Heart right ventricle (tissue), 16 donors: ENCODE data around the gene IL22. TPM values are rescaled to one million over a fixed set of nuclear protein-coding genes. Genes with fewer than 3 reads are reported as not detected.

Experiments used
- ATAC-seq, 8 donors: fragments of 200-7000 bp; cut with Tn5 transposase; one replicate each; pipeline ENCODE4 v1.9.1; 2020; ENCODE audit warnings: mild to moderate bottlenecking in 8 of 8, moderate library complexity in 8 of 8, moderate number of reproducible peaks in 1 of 8
- DNase-seq, 2 donors: peaks; one replicate each; pipeline ENCODE4 v3.0.0-alpha.2; 2020
- H3K27ac ChIP-seq, 10 donors: fragments of 200-600 bp; sonication (generic) in 2 of 10; one replicate each; pipeline versions ENCODE4 v1.5.0 to v1.8.0; 2020 to 2022; ENCODE audit warnings: mild to moderate bottlenecking in 3 of 10
- H3K27me3 ChIP-seq, 7 donors: fragments of 200-600 bp; one replicate each; pipeline ENCODE4 v1.8.0; 2021 to 2022; ENCODE audit warnings: mild to moderate bottlenecking in 2 of 7
- H3K36me3 ChIP-seq, 9 donors: fragments of 200-600 bp; sonication (generic) in 1 of 9; one replicate each; pipeline versions ENCODE4 v1.5.0 to v1.8.0; 2020 to 2022; ENCODE audit warnings: mild to moderate bottlenecking in 2 of 9
- H3K4me1 ChIP-seq, 9 donors: fragments of 200-600 bp; sonication (generic) in 1 of 9; one replicate each; pipeline versions ENCODE4 v1.5.0 to v1.8.0; 2020 to 2022; ENCODE audit warnings: mild to moderate bottlenecking in 4 of 9
- H3K4me3 ChIP-seq, 10 donors: fragments of 200-600 bp; sonication (generic) in 2 of 10; one replicate each; pipeline versions ENCODE4 v1.5.0 to v1.8.0; 2020 to 2022; ENCODE audit warnings: mild to moderate bottlenecking in 7 of 10, moderate library complexity in 2 of 10
- H3K9me3 ChIP-seq, 11 donors: fragments of 200-600 bp in 10 of 11; sonication (generic) in 2 of 11; one replicate each; pipeline versions ENCODE4 v1.5.0 to v1.8.0; 2013 to 2022; ENCODE audit warnings: mild to moderate bottlenecking in 2 of 11, control low read depth in 1 of 11, moderate library complexity in 1 of 11
- CTCF ChIP-seq, 9 donors: fragments of 200-600 bp; sonication (generic) in 2 of 9; IDR thresholded peaks; one replicate each; pipeline versions ENCODE4 v1.5.0 to v1.8.0; 2021 to 2022; ENCODE audit warnings: antibody characterized with exemption in 9 of 9, mild to moderate bottlenecking in 5 of 9, moderate library complexity in 1 of 9
- WGBS, 2 donors: extraction: QIAGEN DNeasy Blood & Tissue Kit; methylation state at CpG; one replicate each; pipeline ENCODE4 v1.1.7; 2013; ENCODE audit warnings: inconsistent platforms in 1 of 2; 5-methylcytosine and 5-hydroxymethylcytosine counted together
- intact Hi-C, 10 donors: fragments of 100-400 bp; cut with DNase I; formaldehyde crosslinking; loops; one replicate each; pipeline versions ENCODE4 v1.11.1 to v1.14.2; 2022
- polyA plus RNA-seq, 2 donors: library from polyadenylated mRNA; stranded (reverse); fragments of 200-250 nt; gene quantifications; one replicate each; pipeline ENCODE4 v1.2.3, GENCODE V29; 2013
- total RNA-seq, 10 donors: library from RNA; stranded (reverse); fragmentation: NEBNext Ultra II Directional in 3 of 10; extraction: Animal tissue kit (Norgen Biotek cat#: 25700) in 3 of 10; gene quantifications; one replicate each; pipeline versions ENCODE4 v1.2.1 to v1.2.4, GENCODE V29; 2021 to 2023
- donor health status: Arrhythmogenic right ventricular cardiomyopathy.
- donor health status: ischemic (EF 13 %, LVEDD 7.1; RV severe dilation, severe dysfunction).
- donor health status: healthy with polysubstance abuse.
- donor health status: DM: no; HTN: yes; CAD: no.
- donor health status: DM: no; HTN: no; CAD: no.
- donor health status: ischemic (EF 25% LVEDD 6.9; RV normal size, moderate dysfunction).
- donor health status: ischemic (EF 25% LVEDD 5.7; RV mildly dilated, moderate dysfunction).
- donor health status: healthy.
- donor health status: DM: yes; HTN: yes; CAD: no.
- donor health status: Ischemic cardiomyopathy.
- donor health status: ischemic (EF 35%, LVEDD 5.7; RV mildly dilated, moderate dysfunction).
- donor health status: nonischemic (EF 11% LVEDD 7.7; RV severe dilation, severe dysfunction).
- donor health status: DM: yes; HTN: yes; CAD: no.
- donor health status: PGD.
- donor health status: ischemic (EF 29% LVEDD 5.4; RV normal size, mild dysfunction).
- donor health status: nonischemic (EF 23%, LVEDD 6.1; RV moderate dilation, normal function).

The IL22 gene
- total and polyA plus RNA-seq, 12 donors, result not detected

DNA sequence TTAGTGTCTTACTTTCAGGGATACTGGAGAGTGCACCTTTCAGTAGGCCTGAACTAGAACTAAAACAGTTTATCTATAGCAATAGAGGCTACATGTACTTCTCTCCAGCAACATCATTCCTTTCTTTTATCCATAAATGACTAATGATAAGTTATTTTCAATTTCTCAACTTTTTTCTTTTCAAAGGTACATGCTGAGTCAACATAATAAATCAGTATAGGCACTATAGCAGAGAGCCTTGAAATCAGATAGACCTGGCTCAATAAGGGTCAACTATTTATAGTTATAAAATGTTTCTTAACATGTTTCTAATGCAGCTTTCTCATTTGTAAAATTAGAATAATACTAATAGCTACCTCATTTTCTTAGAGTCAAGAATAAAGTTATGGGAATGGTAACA lies 5.6 kb downstream of the IL22 start:
- ATAC-seq, result no peak
- DNase-seq, result no peak
- Histone ChIP-seq H3K27ac (no peak overlapping the region), H3K36me3 (no peaks in the 10 kb centered on the region), H3K4me3 (no peak overlapping the region), H3K4me1 (peaks cover 0 to 15% (median 11%) of the 10 kb centered on the region in 9 donors), H3K27me3 (no peaks in the 10 kb centered on the region), H3K9me3 (no peaks in the 10 kb centered on the region)
- intact Hi-C loops, result no loop called here
- no peak for TF ChIP-seq CTCF (IDR thresholded peaks at IDR 0.05)

DNA sequence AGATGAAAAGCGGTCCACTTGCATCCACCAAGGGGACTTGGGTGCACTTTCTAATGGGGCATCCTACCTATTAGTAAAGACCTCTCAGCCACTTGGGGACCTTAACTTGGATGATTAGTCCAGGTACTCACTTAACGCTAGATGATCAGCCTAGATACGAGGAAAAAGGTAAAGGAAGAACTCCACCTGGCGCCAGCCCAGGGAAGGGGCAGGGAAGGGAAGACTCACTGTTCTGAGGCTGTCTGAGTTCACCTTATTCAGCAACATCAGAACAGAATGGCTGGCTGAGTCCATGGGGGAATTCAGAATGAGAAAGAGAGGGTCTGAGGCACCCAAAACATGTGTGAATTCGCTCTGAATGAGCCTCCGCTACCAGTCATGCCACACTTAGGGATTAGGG lies 7.1 kb downstream of the IL22 start:
- no peak for TF ChIP-seq CTCF (IDR thresholded peaks at IDR 0.05)
- Histone ChIP-seq H3K4me3 (no peak overlapping the region), H3K4me1 (peaks cover 0 to 21% (median 11%) of the 10 kb centered on the region in 9 donors), H3K27ac (no peak overlapping the region), H3K9me3 (no peaks in the 10 kb centered on the region), H3K36me3 (no peaks in the 10 kb centered on the region), H3K27me3 (no peaks in the 10 kb centered on the region)
- 90 to 92% methylated on average over 6 of the region's 6 CpGs for WGBS, 2 donors
- ATAC-seq, result no peak
- intact Hi-C loops, result no loop called here
- DNase-seq, result no peak

DNA sequence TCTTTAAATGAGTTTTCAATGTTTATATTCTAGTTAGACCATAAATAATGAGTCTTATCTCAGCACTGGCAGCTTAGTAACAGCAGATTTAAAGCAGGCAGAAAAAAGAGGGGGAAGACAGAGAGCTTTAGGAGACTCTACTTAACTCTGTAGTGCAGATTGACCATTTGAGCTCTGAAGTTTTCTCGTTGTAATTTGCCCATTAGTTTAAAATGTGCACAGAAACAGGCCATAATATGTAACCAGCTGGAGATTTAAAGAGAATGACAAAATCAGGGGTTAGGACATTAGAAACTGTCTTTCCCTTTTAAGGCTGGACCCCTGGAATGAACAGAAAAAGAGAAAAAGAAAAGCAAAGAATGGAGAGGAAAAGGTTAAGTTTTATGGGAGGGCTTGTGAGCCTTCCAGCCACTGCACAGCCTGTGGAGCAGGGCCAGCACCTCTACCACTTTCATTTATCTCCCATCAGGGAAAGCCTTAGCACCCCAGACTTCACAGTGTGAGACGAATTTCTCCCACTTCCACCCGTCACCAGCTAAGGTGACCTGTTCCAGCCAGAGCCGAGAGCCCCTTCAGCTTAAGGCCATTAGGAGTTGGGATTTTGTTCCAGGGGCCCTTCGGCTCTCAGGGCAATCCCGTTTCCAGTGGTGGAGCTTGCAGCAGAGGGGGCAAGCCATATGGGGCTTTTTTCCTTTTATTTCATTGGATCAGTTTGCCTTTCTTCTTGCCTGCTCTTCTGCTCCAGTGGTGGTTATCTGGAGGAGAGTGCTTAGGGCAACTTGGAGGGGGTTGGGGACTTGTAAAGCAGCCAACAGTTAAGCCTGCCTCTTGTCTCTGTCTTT lies 8.0 kb downstream of the IL22 start:
- no peak for TF ChIP-seq CTCF (IDR thresholded peaks at IDR 0.05)
- no peaks in the 10 kb centered on the region for H3K36me3 ChIP-seq
- WGBS, 2 donors, result 16 to 22% methylated on average over 6 of the region's 6 CpGs
- no peaks in the 10 kb centered on the region for H3K9me3 ChIP-seq
- peak in 5 of 8 donors; percentile 16 to 62 (median 49) for ATAC-seq
- H3K4me3 ChIP-seq, result peak overlapping the region in 8 of 10 donors; percentile 10 to 45 (median 36)
- intact Hi-C loops, result no loop called here
- DNase-seq, result no peak
- peaks cover 0 to 30% (median 13%) of the 10 kb centered on the region in 9 donors for H3K4me1 ChIP-seq
- H3K27ac ChIP-seq, result peak overlapping the region in 2 of 10 donors; percentile 31 to 41
- H3K27me3 ChIP-seq, result no peaks in the 10 kb centered on the region

GRCh38 chr12:68242777-68243176 lies 10.6 kb downstream of the IL22 start:
- no peak for TF ChIP-seq CTCF (IDR thresholded peaks at IDR 0.05)
- H3K4me1 ChIP-seq, result peaks cover 0 to 34% (median 16%) of the 10 kb centered on the region in 9 donors
- H3K27ac ChIP-seq, result no peak overlapping the region
- DNase-seq (no peak), ATAC-seq (no peak)
- no peaks in the 10 kb centered on the region for H3K27me3 ChIP-seq
- H3K9me3 ChIP-seq, result no peaks in the 10 kb centered on the region
- H3K36me3 ChIP-seq, result no peaks in the 10 kb centered on the region
- H3K4me3 ChIP-seq, result no peak overlapping the region
- intact Hi-C loops, result no loop called here
